GM12891 (cell line): ENCODE results near the gene CCRL2.
A peak's percentile ranks its signal among the peaks of the same experiment; 100 is the strongest.
"Not testable (repeated sequence)": the region's sequence is repeated elsewhere in the genome, so short reads cannot be mapped to it uniquely, and the experiment has no call there.

Experiments used
- DNase-seq: peaks from one replicate; pipeline ENCODE4 v3.0.0; 2011; ENCODE audit warnings: low spot score; ENCODE audit not compliant: insufficient read length
- FAIRE-seq: peaks from 2 replicates; lab custom pipeline; 2011; peaks lifted over from hg19 to GRCh38; lab: Jason Lieb, UNC
- PAX5 ChIP-seq: IDR thresholded peaks from 2 replicates; pipeline ENCODE4 v1.6.1; 2011; ENCODE audit warnings: low read length, moderate library complexity, mild to moderate bottlenecking; ENCODE audit not compliant: insufficient read depth, severe bottlenecking
- POLR2A ChIP-seq: IDR thresholded peaks from 2 replicates; pipeline ENCODE4 v1.6.1; 2011; ENCODE audit warnings: low read depth, low read length, control low read depth
- POLR2AphosphoS5 ChIP-seq: IDR thresholded peaks from 2 replicates; pipeline ENCODE4 v1.6.1; 2011; ENCODE audit warnings: low read depth, low read length, control low read depth
- POU2F2 ChIP-seq: IDR thresholded peaks from 2 replicates; pipeline ENCODE4 v1.6.1; 2011; ENCODE audit warnings: low read depth, mild to moderate bottlenecking, control low read depth, low read length, moderate library complexity
- SPI1 ChIP-seq: IDR thresholded peaks from 2 replicates; pipeline ENCODE4 v1.6.1; 2011; ENCODE audit warnings: low read depth, low read length, control low read depth
- TAF1 ChIP-seq: IDR thresholded peaks from 2 replicates; pipeline ENCODE4 v1.6.1; 2011; ENCODE audit warnings: low read depth, low read length, control low read depth

The CCRL2 gene

DNA sequence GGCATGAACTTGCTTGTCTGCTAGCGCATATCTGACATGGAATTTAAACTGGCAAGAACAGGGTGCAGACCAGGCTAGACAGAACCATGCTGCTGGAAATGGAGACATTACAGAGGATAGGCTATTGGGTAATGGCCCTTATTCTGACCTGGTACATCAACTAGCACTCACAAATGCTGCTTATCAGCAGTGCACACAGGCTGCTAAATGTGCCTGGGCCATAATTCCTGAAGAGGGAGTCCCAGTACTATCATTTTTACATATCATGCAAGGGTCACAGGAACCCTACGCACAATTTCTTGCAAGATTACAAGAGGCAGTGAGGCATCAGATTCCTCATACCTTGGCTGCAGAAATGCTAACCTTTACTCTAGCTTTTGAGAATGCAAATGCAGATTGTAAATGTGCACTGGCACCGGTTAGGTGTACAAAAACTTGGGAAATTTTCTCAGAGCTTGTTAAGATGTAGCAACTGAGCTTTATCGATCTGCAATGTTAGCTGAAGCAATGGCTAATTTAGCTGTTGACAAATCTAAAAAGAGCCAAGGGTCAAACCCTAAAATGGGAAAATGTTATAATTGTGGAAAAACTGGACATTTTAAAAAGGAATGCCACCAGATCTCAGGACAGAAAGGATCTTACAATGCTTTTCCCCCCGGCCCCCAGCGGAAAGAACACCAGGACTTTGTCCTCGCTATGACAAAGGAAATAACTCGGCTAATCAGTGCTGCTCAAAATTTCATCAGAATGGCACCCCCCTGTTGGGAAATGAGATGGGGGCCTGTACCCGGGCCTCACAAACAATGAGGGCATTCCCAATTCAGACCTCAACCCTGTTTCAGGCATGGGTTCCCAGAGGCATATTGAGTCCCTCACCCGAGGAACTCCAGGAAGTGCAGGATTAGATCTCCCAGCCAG lies 21.1 kb downstream of the CCRL2 start:
- FAIRE-seq (no peak), DNase-seq (no peak)
- TF ChIP-seq SPI1, result no peak
- TF ChIP-seq PAX5, result no peak
- TF ChIP-seq POLR2AphosphoS5, result no peak

DNA sequence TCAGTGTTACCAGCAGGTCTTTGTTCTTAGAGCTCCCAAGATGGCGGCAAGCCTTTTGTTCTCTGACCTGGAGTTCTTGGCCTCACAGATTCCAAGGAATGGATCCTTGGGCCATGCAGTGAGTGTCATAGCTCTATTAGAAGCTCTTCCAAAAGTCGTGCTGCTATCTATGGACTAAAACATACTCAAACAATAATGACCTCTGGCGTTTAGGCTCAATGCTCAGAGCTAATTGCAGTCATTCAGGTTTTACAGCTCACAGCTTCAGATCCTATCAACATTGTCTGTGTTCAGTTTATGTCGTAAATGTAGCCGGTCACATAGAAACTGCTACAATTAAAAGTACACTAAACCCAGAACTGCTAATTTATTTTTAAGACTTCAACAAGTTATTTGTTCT lies 22.2 kb downstream of the CCRL2 start:
- no peak for FAIRE-seq
- TF ChIP-seq POU2F2, result no peak
- no peak for TF ChIP-seq POLR2A
- no peak for TF ChIP-seq TAF1
- no peak for TF ChIP-seq PAX5
- TF ChIP-seq POLR2AphosphoS5, result no peak
- TF ChIP-seq SPI1, result no peak

GRCh38 chr3:46429671-46430070 lies 22.6 kb downstream of the CCRL2 start:
- DNase-seq (no peak), FAIRE-seq (no peak)
- TF ChIP-seq POLR2AphosphoS5, result no peak
- TF ChIP-seq POLR2A, result no peak
- TF ChIP-seq PAX5, result no peak

More for the DNA sequence above, 22.2 kb downstream of the CCRL2 start:
- DNase-seq, result no peak

DNA sequence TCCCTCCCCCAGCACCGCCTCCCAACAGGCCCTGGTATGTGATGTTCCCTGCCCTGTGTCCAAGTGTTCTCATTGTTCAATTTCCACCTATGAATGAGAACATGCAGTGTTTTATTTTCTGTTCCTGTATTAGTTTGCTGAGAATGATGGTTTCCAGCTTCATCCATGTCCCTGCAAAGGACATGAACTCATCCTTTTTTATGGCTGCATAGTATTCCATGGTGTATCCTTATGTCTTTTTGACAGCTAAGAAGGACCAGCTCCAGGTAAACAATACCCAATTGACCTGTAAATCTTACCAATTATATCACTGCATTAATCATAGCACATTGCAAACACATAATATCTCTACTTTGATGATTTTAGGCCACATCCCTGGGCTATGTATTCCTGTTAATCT lies 23.8 kb downstream of the CCRL2 start:
- not testable (repeated sequence) for DNase-seq, FAIRE-seq

- not testable (repeated sequence) for FAIRE-seq, DNase-seq
Measured at GRCh38 chr3:46431905-46432304, 24.8 kb downstream of the CCRL2 start.

- not testable (repeated sequence) for FAIRE-seq, DNase-seq
Measured at GRCh38 chr3:46433118-46433517, 26.1 kb downstream of the CCRL2 start.

- FAIRE-seq, result no peak
- TF ChIP-seq TAF1 (no peak), SPI1 (no peak), POU2F2 (no peak), POLR2AphosphoS5 (no peak), PAX5 (no peak), POLR2A (no peak)
- DNase-seq, result no peak
Measured at GRCh38 chr3:46433841-46434240, 26.8 kb downstream of the CCRL2 start.

DNA sequence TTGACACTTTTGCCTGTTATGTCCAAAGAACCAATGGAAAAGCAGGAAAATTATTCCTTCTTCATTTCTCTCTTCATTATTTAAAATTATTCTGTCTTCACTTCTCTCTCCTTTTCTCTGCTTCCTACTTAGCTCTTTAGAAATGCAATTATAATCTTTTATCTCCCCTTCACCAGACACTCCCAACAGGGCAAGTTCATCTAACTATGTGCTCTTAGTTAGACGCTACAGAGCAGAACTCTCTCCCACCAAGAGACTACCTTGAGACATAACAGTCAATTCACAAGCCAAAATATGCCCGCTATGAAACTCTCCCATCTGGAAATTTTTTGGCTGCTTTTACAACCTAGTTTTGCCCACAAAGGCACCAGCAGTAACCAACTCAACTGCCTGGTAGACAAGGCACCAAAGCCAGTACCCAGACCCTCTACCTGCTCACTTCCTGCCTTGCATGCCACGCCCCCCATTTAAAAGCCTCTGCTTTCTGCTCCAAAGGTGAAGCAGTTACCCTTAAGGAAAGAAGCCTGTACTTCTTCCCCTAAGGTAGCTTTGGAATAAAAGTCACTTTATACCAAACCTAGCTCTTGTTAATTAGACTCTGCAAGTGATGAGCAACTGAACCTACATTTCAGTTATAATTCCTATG lies 28.1 kb downstream of the CCRL2 start:
- TF ChIP-seq TAF1 (no peak), POLR2AphosphoS5 (no peak), POU2F2 (no peak), PAX5 (no peak), SPI1 (no peak), POLR2A (no peak)
- FAIRE-seq, result no peak
- DNase-seq, result no peak

DNA sequence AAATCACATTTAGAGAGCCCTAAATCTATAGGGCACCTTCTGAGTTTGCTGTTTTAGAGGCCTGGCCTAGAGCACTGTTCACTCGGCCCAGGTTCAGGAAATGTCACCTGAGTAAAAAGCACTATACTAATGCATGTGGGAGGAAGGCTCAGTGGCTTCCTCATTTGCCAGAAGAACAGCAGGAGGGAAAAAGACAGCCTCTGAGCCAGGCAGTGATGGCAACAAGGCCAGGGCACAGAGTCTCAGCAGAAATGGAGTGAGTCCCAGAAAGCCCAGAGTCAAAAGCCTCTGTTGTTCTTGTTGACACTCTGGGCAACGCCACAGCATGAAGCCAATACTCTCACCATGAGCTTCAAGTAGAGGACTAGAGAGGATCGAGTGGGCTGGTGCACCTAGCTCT lies 31.8 kb downstream of the CCRL2 start:
- no peak for TF ChIP-seq TAF1
- peak; percentile 24; the same call in 1 of the 2 replicates for TF ChIP-seq SPI1
- FAIRE-seq, result no peak
- DNase-seq, result no peak

DNA sequence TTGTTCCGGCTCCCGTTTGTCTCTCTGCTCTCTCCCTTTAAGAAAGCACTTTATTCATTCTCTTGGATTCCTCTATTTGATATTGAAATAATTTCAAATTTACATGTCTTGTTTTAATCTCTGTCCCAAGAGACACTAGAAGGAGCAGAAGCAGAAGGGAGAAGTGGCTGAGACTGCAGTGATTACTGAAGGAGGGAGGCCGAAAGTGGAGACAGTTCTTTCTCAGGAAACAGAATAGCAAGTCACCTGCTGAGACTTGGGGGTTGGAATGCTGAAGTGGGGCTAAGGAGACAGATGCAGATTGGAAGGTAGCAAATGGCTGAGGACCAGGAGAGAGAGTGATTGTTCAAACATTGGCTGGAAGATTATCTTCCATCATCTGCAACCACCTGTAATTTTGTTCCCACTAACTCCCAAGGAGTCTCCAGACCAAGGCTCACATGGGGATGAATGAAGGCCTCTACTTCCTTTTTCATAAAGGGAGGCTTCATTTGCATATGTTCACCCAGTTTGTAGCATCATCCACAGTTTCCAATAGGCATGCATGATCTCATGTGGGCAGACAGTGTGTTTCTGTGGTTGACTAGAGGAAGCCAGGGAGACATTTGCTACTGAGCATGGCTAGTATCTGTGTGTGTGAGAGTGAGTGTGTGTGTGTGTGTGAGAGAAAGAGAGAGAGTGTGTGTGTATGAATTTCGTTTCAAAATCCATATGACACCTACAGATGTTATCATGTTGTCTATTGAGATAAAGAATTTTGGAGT lies 33.7 kb downstream of the CCRL2 start:
- DNase-seq (peak; percentile 40), FAIRE-seq (peak; percentile 97)
- no peak for TF ChIP-seq POLR2AphosphoS5
- TF ChIP-seq POU2F2, result peak; percentile 89
